Measurements from ENCODE around the gene TMEM247.

DNA sequence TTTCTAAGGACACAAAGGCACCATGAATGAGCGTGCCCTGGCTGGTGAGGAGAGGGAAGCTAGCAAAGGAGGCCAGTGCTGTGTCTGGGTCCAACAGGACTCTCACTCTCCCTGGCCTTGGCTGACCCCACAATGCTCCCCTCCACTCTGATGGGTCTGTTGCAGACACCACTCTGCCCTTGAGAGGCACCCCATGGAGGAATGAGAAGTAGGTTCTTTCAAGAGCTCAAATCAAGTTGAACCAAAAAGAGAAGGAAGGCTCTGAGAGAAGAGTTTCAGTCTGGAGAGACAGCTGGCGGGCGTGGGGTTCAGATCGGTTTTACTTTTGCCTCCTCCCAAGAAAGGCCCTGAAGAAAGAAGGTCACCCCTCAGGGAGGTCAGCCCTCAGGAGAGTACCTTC lies 18.4 kb downstream of the TMEM247 start:
- TF ChIP-seq, protein P1, sequence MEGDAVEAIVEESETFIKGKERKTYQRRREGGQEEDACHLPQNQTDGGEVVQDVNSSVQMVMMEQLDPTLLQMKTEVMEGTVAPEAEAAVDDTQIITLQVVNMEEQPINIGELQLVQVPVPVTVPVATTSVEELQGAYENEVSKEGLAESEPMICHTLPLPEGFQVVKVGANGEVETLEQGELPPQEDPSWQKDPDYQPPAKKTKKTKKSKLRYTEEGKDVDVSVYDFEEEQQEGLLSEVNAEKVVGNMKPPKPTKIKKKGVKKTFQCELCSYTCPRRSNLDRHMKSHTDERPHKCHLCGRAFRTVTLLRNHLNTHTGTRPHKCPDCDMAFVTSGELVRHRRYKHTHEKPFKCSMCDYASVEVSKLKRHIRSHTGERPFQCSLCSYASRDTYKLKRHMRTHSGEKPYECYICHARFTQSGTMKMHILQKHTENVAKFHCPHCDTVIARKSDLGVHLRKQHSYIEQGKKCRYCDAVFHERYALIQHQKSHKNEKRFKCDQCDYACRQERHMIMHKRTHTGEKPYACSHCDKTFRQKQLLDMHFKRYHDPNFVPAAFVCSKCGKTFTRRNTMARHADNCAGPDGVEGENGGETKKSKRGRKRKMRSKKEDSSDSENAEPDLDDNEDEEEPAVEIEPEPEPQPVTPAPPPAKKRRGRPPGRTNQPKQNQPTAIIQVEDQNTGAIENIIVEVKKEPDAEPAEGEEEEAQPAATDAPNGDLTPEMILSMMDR (IDR thresholded peaks at IDR 0.05; ENCODE audit: low read length) = no peak
- no peak for TF ChIP-seq EZH2 (optimal IDR thresholded peaks at IDR 0.05; ENCODE audit: low read depth, low read length)
